ENCODE results near the gene CDKN1C. TPM values are rescaled to one million over a fixed set of nuclear protein-coding genes. Genes with fewer than 3 reads are reported as not detected.
A peak's percentile ranks its signal among the peaks of the same experiment; 100 is the strongest.

Gene CDKN1C
- 100 to 1,000 TPM in 2 of 4 donors, 10 to 100 TPM in 2; 87.0 to 201 (median 121) TPM for total RNA-seq

DNA sequence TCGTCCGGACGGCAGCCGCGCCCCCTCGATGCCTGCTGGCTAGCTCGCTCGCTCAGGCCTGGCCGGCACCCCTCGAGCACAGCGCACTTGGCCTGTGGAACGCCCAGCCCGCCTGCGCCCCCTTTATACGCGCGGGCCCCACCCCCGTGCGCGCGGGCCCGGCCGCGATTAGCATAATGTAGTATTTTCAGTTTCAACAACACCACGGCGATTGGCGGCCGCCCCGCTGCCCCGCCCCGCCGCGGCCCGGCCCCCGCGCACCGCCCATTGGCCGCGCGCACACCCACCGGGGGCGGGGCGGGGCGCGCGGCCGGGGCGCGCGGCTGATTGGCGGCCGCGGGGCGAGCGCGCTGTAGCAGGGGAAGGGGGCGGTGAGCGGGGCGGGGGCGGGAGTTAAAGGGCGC is at the start of gene CDKN1C:
TSS of gene CDKN1C (minus strand) at position 98 of the 404 bp plus-strand sequence. CDS start 319 bp downstream, outside the sequence.
- H3K9me3 ChIP-seq: no peaks in the 10 kb centered on the region
- peak within 1 kb of the TSS; percentile 76 to 96 (median 92) for H3K27ac ChIP-seq
- H3K4me1 ChIP-seq: peaks cover 0 to 74% (median 28%) of the 10 kb centered on the region in 3 donors
- H3K36me3 ChIP-seq: no peaks in the 10 kb centered on the region
- H3K27me3 ChIP-seq: no peaks in the 10 kb centered on the region
- TF ChIP-seq POLR2AphosphoS5 (IDR thresholded peaks at IDR 0.05) (peak; percentile 97), EP300 (IDR thresholded peaks at IDR 0.05) (no peak), POLR2A (IDR thresholded peaks at IDR 0.05) (peak; percentile 97)
- no CpG with 5 or more reads among the region's 61 CpGs for WGBS, 2 donors (ENCODE audit: low coverage in 1 of 2)
- ATAC-seq: peak; percentile 83
- peak within 1 kb of the TSS; percentile 77 to 84 for H3K4me3 ChIP-seq

DNA sequence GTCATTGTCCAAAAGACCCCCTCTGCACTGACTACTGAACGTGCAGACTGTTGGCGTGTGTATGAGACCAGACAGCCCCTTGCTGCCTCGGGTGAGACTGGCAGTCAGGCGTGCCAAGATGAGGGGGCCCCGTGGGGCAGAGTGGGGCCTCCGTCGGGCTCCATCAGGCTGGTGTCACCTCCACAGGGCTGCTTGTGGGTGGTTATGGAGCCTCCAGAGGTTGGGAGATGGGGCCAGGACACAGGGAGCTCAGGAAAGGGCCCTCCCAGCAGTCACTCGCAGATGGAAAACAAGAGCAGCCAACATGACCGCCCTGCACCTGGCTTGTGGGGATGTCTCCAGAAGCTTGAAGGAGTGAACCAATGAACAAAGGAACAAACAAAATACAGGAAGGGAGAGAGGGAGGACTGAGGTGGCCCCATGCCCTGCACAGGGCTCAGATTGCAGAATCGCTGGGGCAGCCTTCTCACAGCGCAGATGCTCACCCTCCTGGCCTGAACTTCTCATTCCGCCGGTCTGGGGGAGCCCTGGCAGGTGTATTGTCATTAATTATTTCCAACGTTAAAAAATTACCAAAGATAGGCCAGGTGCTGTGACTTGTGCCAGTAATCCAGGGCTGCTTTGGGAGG is 49.1 kb upstream of the CDKN1C start:
- H3K4me1 ChIP-seq: peaks cover 0 to 10% (median 8%) of the 10 kb centered on the region in 3 donors
- peaks cover 0 to 13% (median 0%) of the 10 kb centered on the region in 3 donors for H3K9me3 ChIP-seq
- WGBS, 2 donors (ENCODE audit: low coverage in 1 of 2): 85% methylated on average over 5 of the region's 14 CpGs; no CpG with 5 or more reads in 1 of the 2 donors
- H3K4me3 ChIP-seq: no peak overlapping the region
- no peaks in the 10 kb centered on the region for H3K36me3 ChIP-seq
- no peak overlapping the region for H3K27ac ChIP-seq
- TF ChIP-seq EP300 (IDR thresholded peaks at IDR 0.05) (no peak), POLR2AphosphoS5 (IDR thresholded peaks at IDR 0.05) (no peak), POLR2A (IDR thresholded peaks at IDR 0.05) (no peak)
- TF ChIP-seq, protein P1, sequence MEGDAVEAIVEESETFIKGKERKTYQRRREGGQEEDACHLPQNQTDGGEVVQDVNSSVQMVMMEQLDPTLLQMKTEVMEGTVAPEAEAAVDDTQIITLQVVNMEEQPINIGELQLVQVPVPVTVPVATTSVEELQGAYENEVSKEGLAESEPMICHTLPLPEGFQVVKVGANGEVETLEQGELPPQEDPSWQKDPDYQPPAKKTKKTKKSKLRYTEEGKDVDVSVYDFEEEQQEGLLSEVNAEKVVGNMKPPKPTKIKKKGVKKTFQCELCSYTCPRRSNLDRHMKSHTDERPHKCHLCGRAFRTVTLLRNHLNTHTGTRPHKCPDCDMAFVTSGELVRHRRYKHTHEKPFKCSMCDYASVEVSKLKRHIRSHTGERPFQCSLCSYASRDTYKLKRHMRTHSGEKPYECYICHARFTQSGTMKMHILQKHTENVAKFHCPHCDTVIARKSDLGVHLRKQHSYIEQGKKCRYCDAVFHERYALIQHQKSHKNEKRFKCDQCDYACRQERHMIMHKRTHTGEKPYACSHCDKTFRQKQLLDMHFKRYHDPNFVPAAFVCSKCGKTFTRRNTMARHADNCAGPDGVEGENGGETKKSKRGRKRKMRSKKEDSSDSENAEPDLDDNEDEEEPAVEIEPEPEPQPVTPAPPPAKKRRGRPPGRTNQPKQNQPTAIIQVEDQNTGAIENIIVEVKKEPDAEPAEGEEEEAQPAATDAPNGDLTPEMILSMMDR (IDR thresholded peaks at IDR 0.05): no peak
- no peak for ATAC-seq
- peaks cover 10% of the 10 kb centered on the region for H3K27me3 ChIP-seq

DNA sequence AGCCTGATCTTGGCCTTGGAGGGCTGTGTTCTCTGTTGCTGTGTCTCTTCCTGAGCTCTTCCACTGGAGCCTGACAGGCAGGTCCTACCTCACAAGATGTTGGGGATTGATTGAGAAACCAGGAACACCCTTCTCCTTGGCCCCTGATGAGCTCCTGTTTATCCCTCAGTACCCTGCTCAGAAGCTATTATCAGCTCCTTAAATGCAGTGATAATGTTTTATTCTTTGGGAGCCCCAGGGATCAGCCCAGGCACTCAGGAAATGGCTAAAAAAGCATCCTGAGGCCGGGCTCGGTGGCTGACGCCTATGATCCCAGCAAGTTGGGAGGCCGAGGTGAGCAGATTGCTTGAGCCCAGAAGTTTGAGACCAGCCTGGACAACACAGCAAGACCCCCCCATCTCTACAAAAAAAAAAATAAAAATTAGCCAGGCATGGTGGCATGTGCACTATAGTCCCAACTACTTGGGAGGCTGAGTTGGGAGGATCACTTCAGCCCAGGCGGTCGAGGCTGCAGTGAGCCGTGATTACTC is 48.5 kb upstream of the CDKN1C start:
- peaks cover 17% of the 10 kb centered on the region for H3K27me3 ChIP-seq
- no peak overlapping the region for H3K27ac ChIP-seq
- WGBS, 2 donors (ENCODE audit: low coverage in 1 of 2): 80 to 85% methylated on average over 3 to 4 of the region's 7 CpGs
- no peak overlapping the region for H3K4me3 ChIP-seq
- H3K9me3 ChIP-seq: peaks cover 0 to 13% (median 0%) of the 10 kb centered on the region in 3 donors
- no peak for ATAC-seq
- peaks cover 0 to 17% (median 9%) of the 10 kb centered on the region in 3 donors for H3K4me1 ChIP-seq
- TF ChIP-seq, protein P1 (IDR thresholded peaks at IDR 0.05): no peak
- TF ChIP-seq EP300 (IDR thresholded peaks at IDR 0.05) (no peak), POLR2A (IDR thresholded peaks at IDR 0.05) (no peak), POLR2AphosphoS5 (IDR thresholded peaks at IDR 0.05) (no peak)
- no peaks in the 10 kb centered on the region for H3K36me3 ChIP-seq

DNA sequence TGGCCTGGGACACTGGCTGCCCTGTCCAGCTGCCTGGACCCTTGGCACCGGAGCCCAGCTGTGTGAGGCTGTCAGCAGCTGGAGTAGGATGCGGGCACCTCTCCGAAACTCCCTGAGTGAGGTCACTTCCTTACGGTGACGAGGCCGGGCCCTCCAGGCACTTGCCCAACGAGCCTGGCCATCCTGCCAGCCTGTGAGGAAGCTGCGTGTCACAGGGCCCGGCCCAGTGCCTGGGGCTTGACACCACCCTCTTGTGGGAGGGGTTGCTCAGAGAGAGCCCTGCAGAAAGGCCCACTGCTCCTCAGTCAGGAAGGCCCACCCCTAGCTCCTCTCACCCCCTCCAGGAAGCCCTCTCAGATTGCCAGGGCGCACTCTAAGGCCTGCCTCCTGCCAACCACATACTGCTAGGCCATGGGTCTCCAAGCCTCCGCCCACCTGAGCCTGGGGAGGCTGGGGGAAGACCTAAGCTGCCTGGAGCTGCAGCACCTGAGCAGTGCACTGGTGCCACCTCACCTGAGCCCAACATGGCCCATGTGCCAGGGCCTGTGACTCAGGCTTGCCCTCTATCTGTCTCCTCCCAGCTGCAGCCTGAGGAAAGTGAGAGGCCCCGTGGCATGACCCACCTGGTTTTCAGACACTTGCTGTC is 47.9 kb upstream of the CDKN1C start:
- no peaks in the 10 kb centered on the region for H3K36me3 ChIP-seq
- H3K9me3 ChIP-seq: peaks cover 0 to 13% (median 0%) of the 10 kb centered on the region in 3 donors
- no peak overlapping the region for H3K4me3 ChIP-seq
- H3K27ac ChIP-seq: peak overlapping the region in 1 of 4 donors; percentile 29
- no peak for TF ChIP-seq POLR2AphosphoS5 (IDR thresholded peaks at IDR 0.05)
- no peak for TF ChIP-seq POLR2A (IDR thresholded peaks at IDR 0.05)
- TF ChIP-seq, protein P1 (IDR thresholded peaks at IDR 0.05): no peak
- no peak for TF ChIP-seq EP300 (IDR thresholded peaks at IDR 0.05)
- 33% methylated on average over 8 of the region's 12 CpGs; no CpG with 5 or more reads in 1 of the 2 donors for WGBS, 2 donors (ENCODE audit: low coverage in 1 of 2)
- peaks cover 23% of the 10 kb centered on the region for H3K27me3 ChIP-seq
- ATAC-seq: peak; percentile 55
- H3K4me1 ChIP-seq: peaks cover 0 to 23% (median 13%) of the 10 kb centered on the region in 3 donors

DNA sequence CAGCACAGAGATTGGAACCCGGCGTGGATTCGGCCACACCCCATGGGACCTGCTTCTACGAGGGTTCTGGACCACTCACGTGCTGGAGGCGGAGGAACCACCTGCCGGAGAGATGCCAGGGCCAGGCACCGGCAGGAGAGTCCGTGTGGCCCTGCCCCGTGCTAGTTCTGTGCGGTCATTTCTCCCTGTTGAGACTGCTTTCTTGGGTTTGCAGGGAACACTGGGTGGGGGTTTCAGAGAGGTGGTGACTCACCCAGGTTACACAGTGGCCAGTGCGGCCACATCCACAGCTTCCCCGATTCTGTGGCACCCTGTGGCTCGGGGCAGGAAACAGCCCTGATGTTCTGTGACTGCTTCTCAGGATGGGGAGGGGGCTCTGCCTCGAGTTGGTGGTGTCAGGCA is 47.3 kb upstream of the CDKN1C start:
- no peak overlapping the region for H3K4me3 ChIP-seq
- no CpG with 5 or more reads among the region's 15 CpGs for WGBS, 2 donors (ENCODE audit: low coverage in 1 of 2)
- H3K36me3 ChIP-seq: no peaks in the 10 kb centered on the region
- H3K27me3 ChIP-seq: peaks cover 29% of the 10 kb centered on the region
- no peak for TF ChIP-seq EP300 (IDR thresholded peaks at IDR 0.05)
- TF ChIP-seq, protein P1 (IDR thresholded peaks at IDR 0.05): no peak
- no peak for TF ChIP-seq POLR2A (IDR thresholded peaks at IDR 0.05)
- no peak for TF ChIP-seq POLR2AphosphoS5 (IDR thresholded peaks at IDR 0.05)
- ATAC-seq: no peak
- peaks cover 0 to 29% (median 13%) of the 10 kb centered on the region in 3 donors for H3K4me1 ChIP-seq
- peaks cover 0 to 8% (median 0%) of the 10 kb centered on the region in 3 donors for H3K9me3 ChIP-seq
- peak overlapping the region in 1 of 4 donors; percentile 29 for H3K27ac ChIP-seq
